RCC 7860 (cell line): Measurements from ENCODE around the gene DSTN.

Experiments used
- DNase-seq: peaks from one replicate; pipeline ENCODE4 v3.0.0-alpha.2; 2015; ENCODE audit warnings: low spot score
- FAIRE-seq: peaks from 2 replicates; lab custom pipeline; 2012; peaks lifted over from hg19 to GRCh38; lab: Jason Lieb, UNC

The DSTN gene

GRCh38 chr20:17545127-17545526 lies 24.7 kb upstream of the DSTN start:
- DNase-seq, result no peak
- no peak for FAIRE-seq

GRCh38 chr20:17549131-17549530 lies 20.7 kb upstream of the DSTN start:
- FAIRE-seq (no peak), DNase-seq (no peak)

- no peak for DNase-seq
- no peak for FAIRE-seq
These were observed 14.8 kb upstream of the DSTN start for GRCh38 chr20:17555106-17555505.

- FAIRE-seq (no peak), DNase-seq (no peak)
These were observed 12.8 kb upstream of the DSTN start for GRCh38 chr20:17556837-17557674.

- peak; percentile 49 for DNase-seq
These were observed 12.2 kb upstream of the DSTN start for GRCh38 chr20:17557675-17558006.

GRCh38 chr20:17558154-17558940 lies 11.5 kb upstream of the DSTN start:
- DNase-seq (peak; percentile 85), FAIRE-seq (peak; percentile 79)

More at GRCh38 chr20:17557675-17558006, 12.2 kb upstream of the DSTN start:
- FAIRE-seq, result peak; percentile 17

GRCh38 chr20:17558941-17559304 lies 11.0 kb upstream of the DSTN start:
- DNase-seq (no peak), FAIRE-seq (no peak)

GRCh38 chr20:17559338-17559737 lies 10.5 kb upstream of the DSTN start:
- no peak for FAIRE-seq
- no peak for DNase-seq

GRCh38 chr20:17560344-17561074 lies 9.4 kb upstream of the DSTN start:
- FAIRE-seq (no peak), DNase-seq (no peak)

GRCh38 chr20:17562804-17563305 lies 7.0 kb upstream of the DSTN start:
- DNase-seq (no peak), FAIRE-seq (no peak)

- FAIRE-seq (no peak), DNase-seq (no peak)
These were observed 4.6 kb upstream of the DSTN start for GRCh38 chr20:17565169-17565845.

- DNase-seq, result no peak
- no peak for FAIRE-seq
These were observed 3.5 kb upstream of the DSTN start for GRCh38 chr20:17566345-17566744.

- DNase-seq, result no peak
- FAIRE-seq, result no peak
These were observed 1.7 kb upstream of the DSTN start for GRCh38 chr20:17568045-17568788.

- peak; percentile 4 for FAIRE-seq
- DNase-seq, result peak; percentile 91
These were observed 828 bp upstream of the DSTN start for GRCh38 chr20:17568972-17569521.

GRCh38 chr20:17570347-17571152 lies 675 bp downstream of the DSTN start:
- FAIRE-seq, result no peak
- DNase-seq, result no peak

GRCh38 chr20:17571153-17571527 lies 1.3 kb downstream of the DSTN start:
- FAIRE-seq (no peak), DNase-seq (no peak)

GRCh38 chr20:17572034-17572638 lies 2.3 kb downstream of the DSTN start:
- FAIRE-seq (no peak), DNase-seq (no peak)

GRCh38 chr20:17573463-17573862 lies 3.6 kb downstream of the DSTN start:
- FAIRE-seq, result no peak
- no peak for DNase-seq

- FAIRE-seq (no peak), DNase-seq (no peak)
These were observed 6.3 kb downstream of the DSTN start for GRCh38 chr20:17576215-17576614.
